Measurements from ENCODE around the gene TRIM41. TPM values are rescaled to one million over a fixed set of nuclear protein-coding genes. Genes with fewer than 3 reads are reported as not detected.

Gene TRIM41
- total RNA-seq, 1 experiment from 2014 or later = 34.2 TPM

- no CpG with 5 or more reads among the region's 12 CpGs for WGBS (ENCODE audit: extremely low coverage, insufficient read length, low lambda C conversion rate)
- Histone ChIP-seq H3K27me3 (ENCODE audit: insufficient read depth, low read length) (peaks cover 14% of the 10 kb centered on the region; the same call in 1 of the 2 replicates), H3K14ac (ENCODE audit: insufficient read depth, low read length) (no peak overlapping the region; the same call in 1 of the 2 replicates)
Measured at GRCh38 chr5:181199881-181200638, 23.0 kb upstream of the TRIM41 start.

More at GRCh38 chr5:181199881-181200638, 23.0 kb upstream of the TRIM41 start:
- TF ChIP-seq CTCF (conservative IDR thresholded peaks at IDR 0.05) = no peak
- Histone ChIP-seq H3K79me1 (ENCODE audit: insufficient read depth, low read depth, low read length, poor library complexity, severe bottlenecking) (no peaks in the 10 kb centered on the region), H3K18ac (ENCODE audit: insufficient read length, low read depth, low read length) (no peak overlapping the region), H2BK20ac (ENCODE audit: low read depth, low read length, poor library complexity, severe bottlenecking) (no peak overlapping the region), H3K27ac (ENCODE audit: insufficient read length, low read depth, low read length) (no peak overlapping the region), H4K91ac (ENCODE audit: insufficient read length, low read depth, low read length) (no peak overlapping the region), H2BK15ac (ENCODE audit: low read depth, low read length) (no peak overlapping the region), H3K23ac (ENCODE audit: insufficient read length, low read depth, low read length) (no peak overlapping the region), H3K79me2 (ENCODE audit: insufficient read depth, low read length) (no peaks in the 10 kb centered on the region), H3K9me3 (ENCODE audit: control insufficient read depth, low read depth, low read length) (no peaks in the 10 kb centered on the region), H3K23me2 (ENCODE audit: insufficient read length, low read depth, low read length, poor library complexity, severe bottlenecking) (peaks cover 11% of the 10 kb centered on the region), H3K4me1 (ENCODE audit: insufficient read depth, low read length) (peaks cover 10% of the 10 kb centered on the region; the same call in 1 of the 2 replicates), H3K4ac (ENCODE audit: low read depth, low read length) (no peak overlapping the region), H2BK5ac (ENCODE audit: insufficient read length, low read length) (no peak overlapping the region), H2BK120ac (ENCODE audit: low read depth, low read length, poor library complexity, severe bottlenecking) (no peak overlapping the region), H4K8ac (replicated peaks; ENCODE audit: insufficient read length, low read depth, low read length) (no peak overlapping the region), H3T11ph (ENCODE audit: low read length) (no peak overlapping the region), H3K4me2 (ENCODE audit: insufficient read depth, insufficient read length, low read length) (no peak overlapping the region), H2AFZ (ENCODE audit: low read length) (no peak overlapping the region), H2BK12ac (ENCODE audit: insufficient read length, low read depth, low read length) (no peak overlapping the region), H2AK5ac (ENCODE audit: insufficient read length, low read length) (no peak overlapping the region), H3K56ac (ENCODE audit: insufficient read length, low read depth, low read length) (no peak overlapping the region), H3K9ac (ENCODE audit: extremely low read depth, insufficient read length, low read length) (no peak overlapping the region), H4K5ac (ENCODE audit: insufficient read length, low read depth, low read length) (no peak overlapping the region), H4K20me1 (ENCODE audit: control insufficient read depth, insufficient read depth, insufficient read length) (no peaks in the 10 kb centered on the region)
- no peak for DNase-seq
- H3K27ac Mint-ChIP-seq = no peak overlapping the region
- H3K9me3 Mint-ChIP-seq = no peaks in the 10 kb centered on the region; a peak in 1 of 5 replicates
- H3K4me3 Mint-ChIP-seq = no peak overlapping the region
- H3K36me3 Mint-ChIP-seq (ENCODE audit: insufficient read depth in 1 of 3, low read depth in 3 of 3) = peaks cover 0 to 2% (median 0%) of the 10 kb centered on the region in 3 experiments; a peak in 1 of 7 replicates
- H3K27me3 Mint-ChIP-seq (ENCODE audit: low read depth) = peaks cover 87% of the 10 kb centered on the region
- H3K4me1 Mint-ChIP-seq = peaks cover 49 to 50% of the 10 kb centered on the region in 2 experiments

All from H9 (cell line).